Prostate gland (tissue), 2 donors: ENCODE measurements around the gene SPAST.

Source experiments
- CTCF ChIP-seq, 4 experiments: fragments of 200-600 bp in 2 of 4; fragments of 450-650 bp in 2 of 4; sonication (generic) in 2 of 4; IDR thresholded peaks; 1 replicate in 3 of 4; 2 replicates in 1 of 4; pipeline ENCODE4 v1.5.1; 2016 to 2019; ENCODE audit warnings: antibody characterized with exemption in 4 of 4, mild to moderate bottlenecking in 2 of 4, moderate library complexity in 2 of 4
- POLR2A ChIP-seq: fragments of 450-650 bp; IDR thresholded peaks from one replicate; pipeline ENCODE4 v1.6.1; 2016; ENCODE audit warnings: antibody characterized with exemption, mild to moderate bottlenecking
- POLR2AphosphoS5 ChIP-seq: sonication (generic); formaldehyde crosslinking; IDR thresholded peaks from one replicate; pipeline ENCODE4 v1.6.1; 2017; ENCODE audit warnings: antibody characterized with exemption

- TF ChIP-seq CTCF (IDR thresholded peaks at IDR 0.05) = peak; percentile 49 to 95 (median 74)
- peak; percentile 50 for TF ChIP-seq POLR2A
- TF ChIP-seq POLR2AphosphoS5 = peak; percentile 94
Measured at GRCh38 chr2:32063310-32064020, at the start of gene SPAST.
